HG03571 (cell line): ENCODE measurements around the gene ASXL2.

Experiments
- ATAC-seq: cut with Tn5 transposase; IDR thresholded peaks from one replicate; pipeline ENCODE4 v1.9.1; 2021; ENCODE audit not compliant: unreplicated experiment

ASXL2 gene

DNA sequence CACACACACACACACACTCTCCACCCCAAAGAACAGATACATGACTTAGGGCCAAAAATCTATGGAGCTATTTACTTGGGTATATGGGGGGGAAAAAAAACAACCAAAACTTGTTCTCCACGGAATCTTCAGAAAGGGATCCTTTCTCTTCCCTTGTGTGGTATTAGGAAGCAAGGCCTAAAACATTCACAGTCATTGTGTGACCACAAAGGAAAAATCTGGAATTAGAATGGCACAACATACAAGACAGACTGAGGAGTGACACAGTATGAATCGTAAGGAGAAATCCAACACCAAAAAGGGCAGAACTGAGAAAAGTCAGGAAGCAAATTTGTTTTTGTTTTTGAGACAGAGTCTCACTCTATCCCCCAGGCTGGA lies 70.3 kb downstream of the ASXL2 start:
- no peak for ATAC-seq

- no peak for ATAC-seq
Observed at GRCh38 chr2:25806941-25807340, 71.3 kb downstream of the ASXL2 start.

DNA sequence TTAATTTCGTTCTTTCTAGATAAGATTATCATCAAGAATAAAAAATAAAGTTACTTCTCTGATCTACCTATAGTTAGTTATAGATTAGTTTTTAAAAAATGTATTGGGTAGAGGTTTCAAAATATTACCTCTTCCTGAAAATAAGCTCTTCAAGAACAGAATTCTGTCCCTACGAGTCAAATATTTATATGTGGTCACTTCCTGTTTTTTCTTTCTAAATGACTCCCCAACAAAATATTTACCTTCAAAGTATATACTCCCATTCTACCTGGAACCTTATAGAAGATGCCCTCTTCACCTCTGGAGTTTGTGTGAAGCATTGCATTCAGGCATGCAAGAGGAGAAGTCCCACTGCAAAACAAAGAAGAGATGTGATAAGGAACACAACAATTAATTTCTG lies 72.3 kb downstream of the ASXL2 start:
- ATAC-seq = no peak

DNA sequence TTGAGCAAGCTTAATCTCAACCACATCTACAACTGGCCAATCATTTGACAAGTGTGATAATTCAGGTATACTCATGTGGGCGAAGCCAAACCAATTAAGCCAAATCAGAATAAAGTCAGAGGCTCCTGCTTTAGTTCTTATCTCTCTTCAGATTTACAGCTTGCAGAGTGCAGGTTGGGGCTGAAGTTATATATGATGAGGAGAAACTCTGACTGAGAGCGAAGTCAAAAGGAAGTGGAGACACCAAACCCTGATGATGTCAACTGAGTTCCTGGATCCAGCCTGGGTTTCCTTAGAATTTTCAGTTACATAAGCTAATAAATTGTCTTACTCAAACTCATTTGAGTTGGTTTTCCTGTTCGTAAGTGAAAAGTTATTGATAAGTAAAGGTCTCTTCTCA lies 73.9 kb downstream of the ASXL2 start:
- no peak for ATAC-seq

DNA sequence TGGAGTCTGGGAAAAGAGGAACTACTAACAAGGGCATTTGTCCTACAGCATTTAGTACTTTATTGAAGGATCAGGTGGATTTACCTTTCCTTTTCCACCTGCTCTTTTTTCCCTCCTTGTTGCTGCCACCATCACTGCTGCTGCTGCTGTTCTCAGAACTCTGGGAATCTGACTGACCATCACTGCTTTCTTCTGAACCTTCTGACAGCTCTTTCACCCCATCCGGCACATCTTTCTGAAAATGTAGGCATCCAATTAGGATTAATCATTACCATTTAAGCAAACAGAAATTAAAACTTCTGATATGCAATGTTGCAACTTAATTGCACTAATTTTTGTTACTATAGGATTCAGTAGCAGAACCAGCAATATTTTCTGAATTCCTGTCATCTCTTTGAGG lies 79.0 kb downstream of the ASXL2 start:
- ATAC-seq = no peak

DNA sequence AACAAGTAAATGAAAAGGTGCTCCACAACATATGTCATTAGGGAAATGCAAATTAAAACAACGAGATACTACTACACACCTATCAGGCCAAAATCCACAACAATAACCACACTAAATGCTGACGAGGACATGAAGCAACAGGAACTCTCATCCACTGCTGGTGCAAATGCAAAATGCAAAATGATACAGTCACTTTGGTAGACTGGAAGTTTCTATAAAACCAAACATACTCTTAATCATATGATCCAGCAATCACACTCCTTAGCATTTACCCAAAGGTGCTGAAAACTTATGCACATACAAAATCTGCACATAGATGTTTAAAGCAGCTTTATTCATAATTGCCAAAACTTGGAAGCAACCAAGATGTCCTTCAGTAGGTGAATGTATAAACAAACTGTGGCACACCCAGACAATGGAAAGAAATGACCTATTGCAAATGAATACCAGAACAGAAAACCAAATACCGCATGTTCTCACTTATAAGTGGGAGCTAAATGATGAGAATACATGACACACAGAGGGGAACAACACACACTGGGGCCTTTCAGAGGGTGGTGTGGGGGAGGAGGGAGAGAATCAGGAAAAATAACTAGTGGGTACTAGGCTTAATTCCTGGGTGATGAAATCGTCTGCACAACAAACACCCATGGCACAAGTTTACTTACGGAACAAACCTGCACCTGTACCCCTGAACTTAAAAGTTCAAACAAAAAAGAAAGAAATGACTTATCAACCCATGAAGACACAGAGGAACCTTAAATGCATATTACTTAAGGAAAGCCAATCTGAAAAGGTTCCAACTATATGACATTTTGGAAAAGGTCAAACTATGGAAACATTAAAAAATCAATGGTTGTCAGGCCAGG lies 80.4 kb downstream of the ASXL2 start:
- no peak for ATAC-seq

- peak; percentile 68 for ATAC-seq
Observed at GRCh38 chr2:25794544-25795276, 83.6 kb downstream of the ASXL2 start.

DNA sequence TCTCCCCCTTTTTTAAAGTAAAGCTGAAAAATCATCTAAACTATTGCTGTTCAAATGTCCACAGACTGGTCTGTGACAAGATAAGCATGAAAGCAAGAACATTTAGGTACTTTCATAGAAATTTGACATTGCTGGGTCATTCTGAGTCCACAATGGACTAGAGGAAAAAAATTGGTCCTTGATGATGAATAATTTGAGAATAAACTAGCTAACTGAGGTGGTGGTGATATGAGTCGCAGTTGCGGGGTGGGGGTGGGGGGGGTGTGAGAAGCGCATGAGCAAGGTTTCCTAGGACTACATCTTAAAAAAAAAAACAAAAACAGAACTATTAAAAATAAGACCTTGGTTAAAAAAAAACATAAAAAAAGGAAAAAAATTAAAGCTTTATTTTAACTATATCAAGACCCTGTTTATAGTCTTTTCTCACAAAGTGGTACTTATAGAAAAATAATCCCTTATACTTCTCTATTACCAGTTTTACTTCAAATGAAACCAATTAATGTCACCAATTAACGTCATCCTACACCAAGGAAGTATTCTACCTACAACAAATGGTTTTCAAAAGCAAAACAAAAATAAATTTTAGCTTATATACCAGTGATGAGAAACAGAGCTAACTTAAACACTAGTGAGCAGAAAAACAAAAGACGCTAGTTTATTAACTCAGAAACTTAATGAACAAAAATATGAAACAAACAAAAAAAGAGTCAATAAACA lies 88.1 kb downstream of the ASXL2 start:
- no peak for ATAC-seq

- ATAC-seq = no peak
Observed at GRCh38 chr2:25788457-25788856, 89.8 kb downstream of the ASXL2 start.

DNA sequence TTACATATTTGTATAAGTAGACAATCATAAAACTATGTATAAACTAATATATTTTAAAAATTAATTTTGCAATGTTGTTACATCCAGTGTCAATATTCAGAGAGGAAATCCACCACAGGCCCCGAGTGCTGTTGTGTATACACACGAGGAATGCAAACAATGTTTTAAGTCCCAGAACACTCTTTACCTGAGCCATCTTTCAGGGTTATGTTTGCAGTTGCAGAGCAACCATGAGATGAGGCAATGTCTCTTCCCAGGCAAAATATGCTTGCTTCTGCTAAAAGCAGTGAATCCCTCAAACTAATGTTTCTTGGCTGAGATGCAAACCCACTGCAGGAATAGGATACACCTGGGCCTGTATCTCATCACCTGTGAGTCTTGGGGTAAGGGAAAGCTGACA lies 91.3 kb downstream of the ASXL2 start:
- no peak for ATAC-seq

DNA sequence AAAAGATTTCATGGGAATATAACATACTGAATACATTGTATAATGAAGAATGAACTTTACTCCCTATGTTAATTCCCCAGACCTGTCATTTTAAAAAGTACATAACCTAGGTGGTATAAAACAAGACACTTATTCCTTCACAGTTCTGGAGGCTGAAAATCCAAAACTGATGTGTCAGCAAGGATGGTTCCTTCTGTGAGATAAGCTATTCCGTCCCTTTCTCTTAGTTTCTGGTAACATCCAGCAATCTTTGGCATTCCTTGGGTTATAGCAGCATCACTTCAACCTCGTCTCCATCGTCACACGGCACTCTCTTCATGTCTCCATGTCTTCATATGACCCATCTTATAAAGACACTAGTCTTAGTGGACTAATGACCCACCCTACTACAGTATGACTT lies 93.9 kb downstream of the ASXL2 start:
- no peak for ATAC-seq

GRCh38 chr2:25777077-25777476 lies 101.2 kb downstream of the ASXL2 start:
- no peak for ATAC-seq

- ATAC-seq = no peak
Observed at GRCh38 chr2:25772078-25772477, 106.2 kb downstream of the ASXL2 start.

DNA sequence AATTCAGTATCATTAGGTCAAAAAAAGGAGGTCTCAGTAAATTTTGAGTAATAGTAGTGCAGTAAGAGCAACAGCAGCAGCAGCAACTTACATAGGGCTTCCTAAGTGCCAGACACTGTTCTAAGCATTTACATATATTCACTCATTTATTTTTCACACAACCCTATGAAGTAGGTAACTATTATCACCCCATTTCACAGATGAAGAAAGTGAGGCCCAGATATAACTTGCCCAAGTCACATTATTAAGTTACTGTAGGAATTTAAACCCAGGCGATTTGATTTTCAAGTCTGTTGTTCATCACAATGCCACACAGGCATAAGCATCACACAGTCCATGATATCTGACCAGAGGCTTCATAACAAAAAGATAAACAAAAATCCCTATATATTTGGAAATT lies 114.7 kb downstream of the ASXL2 start:
- ATAC-seq = no peak

DNA sequence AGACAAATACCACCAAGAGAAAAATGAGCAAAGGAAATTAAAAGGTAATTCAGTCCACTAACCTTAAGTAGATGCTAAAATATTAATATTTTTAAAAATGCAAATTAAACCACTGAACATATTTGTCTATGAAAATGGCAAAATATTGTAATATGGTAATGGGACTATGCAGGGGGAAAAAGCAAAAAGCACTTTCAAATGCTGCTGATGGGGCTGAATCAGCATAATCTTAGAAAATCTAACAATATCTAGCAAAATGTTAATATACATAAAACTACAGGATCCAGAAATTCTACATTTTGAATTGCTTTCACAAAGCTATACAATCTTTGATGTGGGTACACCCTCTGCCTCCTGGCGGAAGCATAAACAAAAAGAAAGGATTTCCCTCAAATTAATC lies 118.0 kb downstream of the ASXL2 start:
- no peak for ATAC-seq

- ATAC-seq = no peak
Observed at GRCh38 chr2:25758348-25758747, 119.9 kb downstream of the ASXL2 start.

- ATAC-seq = no peak
Observed at GRCh38 chr2:25757906-25758305, 120.4 kb downstream of the ASXL2 start.

- ATAC-seq = no peak
Observed at GRCh38 chr2:25756536-25756935, 121.8 kb downstream of the ASXL2 start.

DNA sequence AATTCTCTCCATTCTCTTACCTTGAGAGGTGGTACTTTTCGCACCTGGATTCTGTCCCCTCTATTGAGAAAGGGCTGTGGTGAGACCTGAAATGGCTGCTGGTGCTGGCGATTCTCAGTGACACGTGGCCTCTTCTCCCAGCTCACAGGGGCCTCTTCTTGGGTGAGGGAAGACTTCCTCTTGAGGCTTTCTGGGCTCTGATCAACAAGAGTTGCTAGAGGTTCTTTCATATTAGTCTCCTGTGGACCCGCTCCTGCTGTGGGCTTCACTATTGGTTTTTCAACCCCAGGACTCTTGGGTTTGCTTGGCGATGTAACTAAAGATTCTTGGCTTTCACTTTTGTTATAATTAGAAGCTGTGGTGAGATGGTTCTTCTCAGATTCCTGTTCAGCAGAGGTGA lies 128.6 kb downstream of the ASXL2 start:
- ATAC-seq = no peak

- ATAC-seq = no peak
Observed at GRCh38 chr2:25744055-25744454, 134.2 kb downstream of the ASXL2 start.

GRCh38 chr2:25743132-25743830 lies 135.0 kb downstream of the ASXL2 start:
- ATAC-seq = no peak
